ENCODE measurements around the gene CDC42BPB.

DNA sequence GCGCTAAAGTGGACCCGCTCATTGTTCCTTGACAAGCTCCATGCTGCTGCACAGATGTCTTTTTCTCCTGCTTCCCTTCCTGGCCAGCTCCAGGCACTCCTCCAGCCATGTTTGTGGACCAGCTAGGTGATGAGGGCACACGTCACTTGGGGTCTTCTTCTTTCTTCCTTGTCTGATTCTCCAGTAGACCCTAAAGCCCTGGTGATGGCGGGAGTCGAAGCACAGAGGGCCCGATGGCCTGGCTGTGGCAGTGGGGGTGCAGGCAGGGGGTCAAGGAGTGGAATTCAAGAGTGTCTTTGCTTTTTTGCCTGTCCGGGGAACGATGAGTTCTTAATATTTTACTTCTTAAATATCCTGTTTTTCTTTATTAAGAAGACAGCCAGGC, 157.8 kb downstream of the CDC42BPB start:
- TF ChIP-seq, protein P1, sequence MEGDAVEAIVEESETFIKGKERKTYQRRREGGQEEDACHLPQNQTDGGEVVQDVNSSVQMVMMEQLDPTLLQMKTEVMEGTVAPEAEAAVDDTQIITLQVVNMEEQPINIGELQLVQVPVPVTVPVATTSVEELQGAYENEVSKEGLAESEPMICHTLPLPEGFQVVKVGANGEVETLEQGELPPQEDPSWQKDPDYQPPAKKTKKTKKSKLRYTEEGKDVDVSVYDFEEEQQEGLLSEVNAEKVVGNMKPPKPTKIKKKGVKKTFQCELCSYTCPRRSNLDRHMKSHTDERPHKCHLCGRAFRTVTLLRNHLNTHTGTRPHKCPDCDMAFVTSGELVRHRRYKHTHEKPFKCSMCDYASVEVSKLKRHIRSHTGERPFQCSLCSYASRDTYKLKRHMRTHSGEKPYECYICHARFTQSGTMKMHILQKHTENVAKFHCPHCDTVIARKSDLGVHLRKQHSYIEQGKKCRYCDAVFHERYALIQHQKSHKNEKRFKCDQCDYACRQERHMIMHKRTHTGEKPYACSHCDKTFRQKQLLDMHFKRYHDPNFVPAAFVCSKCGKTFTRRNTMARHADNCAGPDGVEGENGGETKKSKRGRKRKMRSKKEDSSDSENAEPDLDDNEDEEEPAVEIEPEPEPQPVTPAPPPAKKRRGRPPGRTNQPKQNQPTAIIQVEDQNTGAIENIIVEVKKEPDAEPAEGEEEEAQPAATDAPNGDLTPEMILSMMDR (IDR thresholded peaks at IDR 0.05) = no peak
- TF ChIP-seq POLR2A (IDR thresholded peaks at IDR 0.05) = no peak
